Suprapubic skin (tissue), 4 donors: ENCODE measurements around the gene EML1.

ENCODE experiments used
- CTCF ChIP-seq, 2 donors: fragments of 200-600 bp in 1 of 2; fragments of 450-650 bp in 1 of 2; sonication (generic) in 1 of 2; IDR thresholded peaks; one replicate each; pipeline ENCODE4 v1.5.1; 2016 to 2019; ENCODE audit warnings: antibody characterized with exemption in 2 of 2, mild to moderate bottlenecking in 1 of 2, moderate library complexity in 1 of 2
- POLR2A ChIP-seq, 2 donors: fragments of 450-650 bp; IDR thresholded peaks; one replicate each; pipeline ENCODE4 v1.6.1; 2017; ENCODE audit warnings: antibody characterized with exemption in 2 of 2, mild to moderate bottlenecking in 2 of 2, moderate library complexity in 2 of 2
- POLR2AphosphoS5 ChIP-seq, 3 donors: sonication (generic); formaldehyde crosslinking; IDR thresholded peaks; one replicate each; pipeline ENCODE4 v1.6.1; 2017; ENCODE audit warnings: antibody characterized with exemption in 3 of 3

- TF ChIP-seq CTCF (IDR thresholded peaks at IDR 0.05) (no peak), POLR2AphosphoS5 (IDR thresholded peaks at IDR 0.05) (no peak), POLR2A (IDR thresholded peaks at IDR 0.05) (no peak)
Measured at GRCh38 chr14:99792551-99793212, 531 bp upstream of the EML1 start.
